Measurements from ENCODE around the gene COPG2. TPM values are rescaled to one million over a fixed set of nuclear protein-coding genes. Genes with fewer than 3 reads are reported as not detected.

Gene COPG2
- total and polyA plus RNA-seq, 2 donors (not counting 1 experiment from before 2014, with no cell fraction given), result 47.8 to 52.4 TPM

DNA sequence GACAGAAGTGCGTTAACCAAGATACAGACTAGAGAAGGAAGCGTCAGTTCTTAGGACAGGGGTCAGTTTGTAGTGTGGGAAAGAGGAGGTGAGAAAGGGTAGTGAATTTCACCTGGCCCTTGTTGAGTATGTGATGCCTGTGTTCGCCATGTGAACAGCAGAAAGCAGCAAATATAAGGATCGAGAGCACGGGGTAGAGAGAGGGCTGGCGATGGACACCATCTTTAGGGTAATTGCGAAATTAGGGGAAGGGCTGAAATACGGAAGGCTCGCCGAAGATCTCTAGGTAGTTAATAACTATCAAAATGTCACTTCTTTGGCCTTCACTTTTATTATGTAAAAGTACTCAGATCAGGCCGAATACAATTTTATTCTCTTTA is 182.8 kb downstream of the COPG2 start:
- Histone ChIP-seq H3K36me3 (ENCODE audit: control insufficient read depth, insufficient read depth, low read length) (no peaks in the 10 kb centered on the region), H3K4me3 (replicated peaks in 1 of 4; ENCODE audit: control extremely low read depth in 1 of 4, insufficient read depth in 1 of 4, low read depth in 3 of 4, low read length in 4 of 4) (no peak overlapping the region), H3K79me2 (ENCODE audit: control insufficient read depth, insufficient read depth, low read length) (no peaks in the 10 kb centered on the region), H4K20me1 (ENCODE audit: control insufficient read depth, extremely low read depth, insufficient read depth, low read length) (no peaks in the 10 kb centered on the region), H3K4me2 (ENCODE audit: extremely low read depth, insufficient read depth, low read length) (no peak overlapping the region), H3K27ac (ENCODE audit: insufficient read depth, low read length) (no peak overlapping the region), H3K27me3 (ENCODE audit: control insufficient read depth, insufficient read depth, low read length) (no peaks in the 10 kb centered on the region), H3K9me3 (ENCODE audit: control insufficient read depth, insufficient read depth, low read depth, low read length) (no peaks in the 10 kb centered on the region), H3K9ac (ENCODE audit: insufficient read depth, low read length) (no peak overlapping the region), H2AFZ (ENCODE audit: low read length) (no peak overlapping the region), H3K4me1 (ENCODE audit: control insufficient read depth, extremely low read depth, insufficient read depth, low read length) (peaks cover 4% of the 10 kb centered on the region)
- TF ChIP-seq, protein P1, sequence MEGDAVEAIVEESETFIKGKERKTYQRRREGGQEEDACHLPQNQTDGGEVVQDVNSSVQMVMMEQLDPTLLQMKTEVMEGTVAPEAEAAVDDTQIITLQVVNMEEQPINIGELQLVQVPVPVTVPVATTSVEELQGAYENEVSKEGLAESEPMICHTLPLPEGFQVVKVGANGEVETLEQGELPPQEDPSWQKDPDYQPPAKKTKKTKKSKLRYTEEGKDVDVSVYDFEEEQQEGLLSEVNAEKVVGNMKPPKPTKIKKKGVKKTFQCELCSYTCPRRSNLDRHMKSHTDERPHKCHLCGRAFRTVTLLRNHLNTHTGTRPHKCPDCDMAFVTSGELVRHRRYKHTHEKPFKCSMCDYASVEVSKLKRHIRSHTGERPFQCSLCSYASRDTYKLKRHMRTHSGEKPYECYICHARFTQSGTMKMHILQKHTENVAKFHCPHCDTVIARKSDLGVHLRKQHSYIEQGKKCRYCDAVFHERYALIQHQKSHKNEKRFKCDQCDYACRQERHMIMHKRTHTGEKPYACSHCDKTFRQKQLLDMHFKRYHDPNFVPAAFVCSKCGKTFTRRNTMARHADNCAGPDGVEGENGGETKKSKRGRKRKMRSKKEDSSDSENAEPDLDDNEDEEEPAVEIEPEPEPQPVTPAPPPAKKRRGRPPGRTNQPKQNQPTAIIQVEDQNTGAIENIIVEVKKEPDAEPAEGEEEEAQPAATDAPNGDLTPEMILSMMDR (conservative IDR thresholded peaks at IDR 0.05 in 1 of 2, IDR thresholded peaks at IDR 0.05 in 1 of 2; ENCODE audit: low read depth in 1 of 2, low read length in 2 of 2), result no peak
- no peak for TF ChIP-seq EZH2 (IDR thresholded peaks at IDR 0.05; ENCODE audit: low read length, missing control alignments)
- DNase-seq (ENCODE audit: low read depth in 2 of 2), result no peak

DNA sequence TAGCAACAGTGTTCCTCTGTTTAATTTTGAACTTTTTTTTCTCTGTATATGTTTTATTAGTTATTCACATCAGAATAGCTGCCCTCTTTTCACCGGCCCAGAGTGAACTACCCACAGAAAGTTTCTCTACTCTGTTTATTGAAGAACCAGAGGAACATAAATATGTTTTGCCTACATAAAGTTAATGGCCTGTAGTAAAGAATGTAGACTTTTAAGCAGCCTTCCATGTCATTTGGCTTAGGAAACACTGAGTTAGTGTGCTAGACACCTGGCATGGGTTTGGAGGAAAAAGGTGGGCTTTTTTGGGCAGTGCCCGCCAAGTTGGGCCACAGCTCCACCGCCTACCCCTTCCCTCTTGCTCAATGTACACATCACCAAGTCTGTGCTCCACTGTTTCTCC is 185.5 kb downstream of the COPG2 start:
- no peaks in the 10 kb centered on the region for H3K4me1 ChIP-seq (ENCODE audit: control insufficient read depth, extremely low read depth, insufficient read depth, low read length)
- H3K36me3 ChIP-seq (ENCODE audit: control insufficient read depth, insufficient read depth, low read length), result no peaks in the 10 kb centered on the region
- no peaks in the 10 kb centered on the region for H4K20me1 ChIP-seq (ENCODE audit: control insufficient read depth, extremely low read depth, insufficient read depth, low read length)
- TF ChIP-seq EZH2 (IDR thresholded peaks at IDR 0.05; ENCODE audit: low read length, missing control alignments), result no peak
- TF ChIP-seq, protein P1 (conservative IDR thresholded peaks at IDR 0.05 in 1 of 2, IDR thresholded peaks at IDR 0.05 in 1 of 2; ENCODE audit: low read depth in 1 of 2, low read length in 2 of 2), result no peak
- H3K27ac ChIP-seq (ENCODE audit: insufficient read depth, low read length), result no peak overlapping the region
- no peak overlapping the region for H3K4me2 ChIP-seq (ENCODE audit: extremely low read depth, insufficient read depth, low read length)
- no peaks in the 10 kb centered on the region for H3K9me3 ChIP-seq (ENCODE audit: control insufficient read depth, insufficient read depth, low read depth, low read length)
- H3K9ac ChIP-seq (ENCODE audit: insufficient read depth, low read length), result no peak overlapping the region
- DNase-seq (ENCODE audit: low read depth in 2 of 2), result no peak
- H2AFZ ChIP-seq (ENCODE audit: low read length), result no peak overlapping the region
- no peaks in the 10 kb centered on the region for H3K27me3 ChIP-seq (ENCODE audit: control insufficient read depth, insufficient read depth, low read length)
- no peaks in the 10 kb centered on the region for H3K79me2 ChIP-seq (ENCODE audit: control insufficient read depth, insufficient read depth, low read length)
- H3K4me3 ChIP-seq (replicated peaks in 1 of 4; ENCODE audit: control extremely low read depth in 1 of 4, insufficient read depth in 1 of 4, low read depth in 3 of 4, low read length in 4 of 4), result no peak overlapping the region

DNA sequence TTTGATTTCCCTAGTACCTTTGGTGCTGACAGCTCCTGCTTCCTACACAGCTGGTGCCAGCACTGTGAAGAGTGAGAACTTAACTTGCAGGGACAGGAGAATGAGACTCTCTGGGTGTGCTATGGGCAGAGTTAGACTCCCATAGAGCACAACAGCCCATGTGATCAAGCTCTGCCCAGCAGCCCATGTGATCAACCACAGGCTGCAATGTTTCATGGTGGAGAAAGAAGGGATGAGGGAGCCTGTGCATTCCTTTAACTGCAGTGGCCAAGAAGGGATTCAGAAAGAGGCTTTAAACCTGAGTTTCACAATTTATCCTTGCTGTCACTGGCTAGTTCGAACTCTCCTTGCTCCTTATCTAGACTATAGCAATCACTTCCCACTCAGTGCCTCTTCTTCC is 186.7 kb downstream of the COPG2 start:
- no peaks in the 10 kb centered on the region for H3K4me1 ChIP-seq (ENCODE audit: control insufficient read depth, extremely low read depth, insufficient read depth, low read length)
- H2AFZ ChIP-seq (ENCODE audit: low read length), result no peak overlapping the region
- H4K20me1 ChIP-seq (ENCODE audit: control insufficient read depth, extremely low read depth, insufficient read depth, low read length), result no peaks in the 10 kb centered on the region
- no peaks in the 10 kb centered on the region for H3K36me3 ChIP-seq (ENCODE audit: control insufficient read depth, insufficient read depth, low read length)
- H3K27me3 ChIP-seq (ENCODE audit: control insufficient read depth, insufficient read depth, low read length), result no peaks in the 10 kb centered on the region
- H3K79me2 ChIP-seq (ENCODE audit: control insufficient read depth, insufficient read depth, low read length), result no peaks in the 10 kb centered on the region
- peak; percentile 24 to 76 for DNase-seq (ENCODE audit: low read depth in 2 of 2)
- TF ChIP-seq EZH2 (IDR thresholded peaks at IDR 0.05; ENCODE audit: low read length, missing control alignments), result no peak
- TF ChIP-seq, protein P1 (conservative IDR thresholded peaks at IDR 0.05 in 1 of 2, IDR thresholded peaks at IDR 0.05 in 1 of 2; ENCODE audit: low read depth in 1 of 2, low read length in 2 of 2), result no peak
- H3K27ac ChIP-seq (ENCODE audit: insufficient read depth, low read length), result no peak overlapping the region
- H3K9me3 ChIP-seq (ENCODE audit: control insufficient read depth, insufficient read depth, low read depth, low read length), result no peaks in the 10 kb centered on the region
- no peak overlapping the region for H3K4me3 ChIP-seq (replicated peaks in 1 of 4; ENCODE audit: control extremely low read depth in 1 of 4, insufficient read depth in 1 of 4, low read depth in 3 of 4, low read length in 4 of 4)
- no peak overlapping the region for H3K9ac ChIP-seq (ENCODE audit: insufficient read depth, low read length)
- no peak overlapping the region for H3K4me2 ChIP-seq (ENCODE audit: extremely low read depth, insufficient read depth, low read length)

All from fibroblast of lung (primary cell).